CD4-positive, alpha-beta T cell treated with Interleukin-6 at 100 ng/mL for 8 hours (primary cell): Measurements from ENCODE around the gene ARFGAP2.

Experiments used
- DNase-seq: peaks from one replicate; pipeline ENCODE4 v3.0.0-alpha.2; 2020; ENCODE audit warnings: mixed read lengths, low spot score

The ARFGAP2 gene

DNA sequence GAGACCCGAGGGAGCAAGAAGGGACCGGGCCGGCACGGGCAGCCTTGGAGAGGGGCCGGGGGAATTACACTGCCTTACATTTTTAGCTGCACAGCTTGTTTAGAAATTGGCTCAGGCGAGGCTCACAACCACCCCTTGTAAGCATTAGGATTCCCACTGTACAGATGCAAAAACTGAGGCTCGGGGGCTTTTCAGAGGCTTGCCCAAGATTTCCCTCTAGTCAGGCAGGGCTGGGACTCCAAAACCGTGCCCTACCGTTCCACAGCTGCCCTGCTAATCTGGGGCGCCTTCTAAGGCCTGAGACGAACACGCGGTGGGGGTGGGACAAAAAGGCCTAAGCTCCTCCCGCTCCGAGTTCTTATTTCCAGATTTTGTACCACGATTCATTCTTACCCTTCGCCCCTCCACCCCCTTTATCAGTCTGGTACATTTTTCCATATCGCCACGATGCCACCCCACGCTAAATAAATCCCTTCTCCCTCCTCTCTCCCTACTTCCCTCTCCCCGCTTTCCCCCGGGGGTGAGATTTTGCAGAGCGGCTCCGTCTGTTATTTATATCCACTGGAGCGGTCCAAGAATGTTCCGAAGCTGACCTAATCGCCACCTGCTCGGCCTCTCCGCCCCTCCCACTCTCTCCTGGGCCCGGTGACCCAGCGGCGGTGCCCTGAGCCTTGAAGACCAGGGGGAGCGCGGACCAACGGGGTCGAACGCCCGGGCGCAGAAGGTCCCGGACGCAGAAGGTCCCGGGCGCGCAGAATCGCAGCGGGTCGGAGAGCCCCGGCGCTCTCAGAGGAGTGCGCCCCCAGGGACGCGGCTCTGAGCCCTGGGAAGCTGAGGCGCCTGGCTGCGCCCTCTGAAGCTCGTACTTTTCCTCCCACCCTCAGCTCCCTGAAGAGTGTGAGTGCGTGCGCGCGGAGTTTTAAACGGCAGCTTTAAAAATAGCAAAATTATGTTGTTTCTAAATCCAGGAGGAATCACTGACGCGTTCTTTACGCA, 10.3 kb upstream of the ARFGAP2 start:
- peak; percentile 18 for DNase-seq

DNA sequence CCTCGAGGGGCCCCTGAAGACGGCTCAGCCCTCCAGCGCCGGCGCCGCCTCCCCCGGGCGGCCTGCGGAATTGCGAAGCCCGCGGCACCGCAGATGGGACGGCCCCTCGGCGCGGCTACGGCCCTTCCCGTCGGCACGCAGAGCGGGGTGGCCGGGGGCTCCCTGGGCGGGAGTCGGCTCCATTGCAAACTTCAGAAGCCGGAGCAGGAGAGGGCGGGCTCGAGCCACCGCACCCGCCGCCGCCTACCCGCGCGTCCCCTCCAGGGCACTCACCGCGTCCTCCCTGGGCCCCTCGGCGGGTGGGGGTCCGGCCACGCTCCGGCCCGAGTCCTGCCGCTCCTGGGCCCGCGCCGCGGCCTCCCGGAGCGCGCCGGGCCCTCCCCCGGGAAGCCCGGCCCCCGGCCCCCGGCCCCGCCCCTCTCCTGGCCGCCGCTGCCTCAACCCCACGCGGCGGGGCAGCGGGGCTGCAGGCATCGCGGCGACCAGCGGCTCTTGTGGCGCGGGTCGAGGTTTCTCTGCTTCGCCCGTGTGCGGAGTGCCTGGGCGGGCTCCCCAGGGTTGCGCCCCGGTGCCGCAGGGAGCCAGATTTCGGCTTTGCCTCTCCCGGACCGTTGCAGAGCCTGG, 9.5 kb upstream of the ARFGAP2 start, which contains the start of gene PACSIN3:
PACSIN3 (minus strand) TSS at position 359 of the 624 bp plus-strand sequence. CDS start 3,707 bp downstream, outside the sequence.
- DNase-seq, result no peak

DNA sequence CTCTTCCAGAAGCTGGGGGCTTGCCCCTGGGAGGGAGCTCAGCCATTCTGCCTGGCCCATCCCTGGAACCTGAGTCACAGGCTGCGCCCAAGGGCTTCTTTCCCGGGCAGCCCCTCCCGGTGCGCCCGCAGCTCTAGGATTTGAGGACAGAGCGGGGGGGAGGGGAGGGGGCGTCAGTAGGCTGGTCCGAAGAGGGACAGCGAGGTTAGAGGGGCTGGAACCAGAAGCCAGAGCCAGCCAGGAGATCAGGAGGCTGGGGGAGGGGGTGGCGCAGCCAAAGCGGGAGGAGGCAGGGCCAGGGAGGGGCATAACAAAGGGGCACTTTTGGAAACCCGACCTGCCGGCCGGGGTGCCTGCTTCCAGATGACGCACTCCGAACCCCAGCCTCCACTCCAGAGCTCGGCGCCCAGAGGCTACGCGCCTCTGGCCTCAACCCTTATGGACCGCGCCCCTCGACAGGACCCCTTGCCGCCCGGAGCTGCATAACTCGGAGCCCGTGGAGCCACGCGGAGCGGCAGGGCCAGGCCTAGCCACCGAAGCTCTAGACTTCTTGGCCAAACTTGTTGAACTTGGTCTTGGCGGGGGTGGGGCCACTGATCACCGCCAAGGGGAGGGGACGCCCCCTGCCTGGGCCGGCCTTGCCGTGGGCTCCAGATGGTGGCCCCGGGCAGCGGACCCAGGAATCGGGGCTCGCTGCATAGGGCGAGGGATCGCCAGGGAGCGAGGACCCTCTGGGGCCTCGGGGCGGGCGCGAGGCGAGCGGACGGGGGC, 8.8 kb upstream of the ARFGAP2 start:
- no peak for DNase-seq

DNA sequence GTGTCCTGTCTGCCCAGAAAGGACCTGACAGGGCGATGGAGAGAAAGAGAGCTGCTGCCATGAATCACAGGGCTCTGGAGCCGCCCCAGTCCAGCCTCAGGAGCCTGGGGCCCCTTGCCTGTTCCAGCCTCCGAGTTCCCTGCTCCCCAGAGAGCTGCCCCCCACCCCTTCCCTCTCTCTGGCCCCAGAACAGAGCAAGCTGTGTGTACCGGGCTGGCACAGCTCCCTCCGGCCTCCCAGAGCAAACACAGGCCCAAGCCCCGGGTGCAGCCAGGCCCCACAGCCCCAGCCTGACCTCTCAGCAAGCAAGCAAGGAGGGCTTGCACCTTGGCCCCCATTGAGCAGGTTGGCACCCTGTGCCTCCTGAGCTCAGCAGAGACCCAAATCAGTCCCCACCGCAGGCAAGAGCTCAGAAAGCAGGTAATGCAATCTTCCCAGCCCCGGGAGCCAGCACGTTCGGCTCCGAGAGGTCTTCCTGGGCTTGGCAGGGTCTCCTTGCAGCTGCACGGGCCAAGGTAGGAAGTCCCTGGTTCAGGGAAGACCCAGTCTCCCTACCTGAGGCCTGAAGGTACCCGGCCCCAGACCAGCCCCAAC, 8.1 kb upstream of the ARFGAP2 start:
- DNase-seq, result no peak

DNA sequence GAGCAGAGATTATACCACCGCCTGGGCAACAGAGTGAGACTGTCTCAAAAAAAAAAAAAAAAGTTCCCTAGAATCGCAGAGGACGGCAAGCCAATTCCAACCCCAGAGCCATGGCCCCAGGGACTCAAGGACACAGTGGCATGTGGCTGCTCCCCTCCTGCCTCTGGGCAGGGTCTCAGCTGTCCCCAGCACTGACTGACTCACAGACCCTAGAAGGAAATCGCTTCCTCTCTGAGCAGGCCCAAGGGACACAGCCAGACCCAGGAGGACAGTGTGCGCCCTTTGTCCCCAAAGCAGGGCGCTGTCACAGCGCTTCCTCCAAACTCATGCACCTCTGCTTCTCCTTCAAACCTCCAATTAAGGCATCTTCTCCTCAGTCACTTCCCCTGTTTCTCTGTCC, 7.3 kb upstream of the ARFGAP2 start:
- DNase-seq, result no peak

DNA sequence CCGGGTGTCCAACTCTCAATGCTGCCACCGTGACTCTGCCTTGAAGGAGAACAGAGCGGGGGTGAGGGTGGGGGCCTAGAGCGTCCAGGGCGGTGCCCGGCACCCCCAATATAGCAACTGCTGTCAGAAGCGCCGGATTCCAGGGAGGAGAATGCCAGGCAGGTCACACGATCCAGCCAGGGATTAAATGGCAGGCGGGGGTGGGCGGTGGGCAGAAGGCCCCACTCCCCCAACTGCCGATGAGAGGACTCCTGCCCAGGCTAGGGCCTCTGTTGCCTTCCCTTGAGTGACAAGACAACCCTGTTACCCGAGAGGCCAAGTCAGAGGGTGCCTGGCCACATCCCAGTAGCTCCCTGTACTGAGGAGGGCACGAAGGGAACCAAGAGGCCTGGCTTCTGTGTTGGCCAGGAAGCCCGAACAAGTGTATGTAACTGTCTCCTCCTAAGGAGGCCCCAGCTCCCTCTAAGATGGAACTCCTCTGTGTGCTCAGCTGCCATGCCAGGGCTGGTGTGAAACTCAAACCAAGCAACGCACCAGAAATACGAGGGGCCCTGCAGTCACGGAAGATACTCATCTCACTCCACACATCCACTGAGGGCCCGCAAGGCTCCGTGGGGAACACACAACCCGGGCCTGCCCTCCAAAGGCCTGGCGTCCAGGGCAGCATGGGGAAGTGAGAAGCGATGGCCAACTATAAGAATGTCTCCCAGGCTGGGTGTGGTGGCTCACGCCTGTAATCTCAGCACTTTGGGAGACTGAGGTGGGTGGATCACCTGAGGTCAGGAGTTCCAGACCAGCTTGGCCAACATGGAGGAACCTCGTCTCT, 6.6 kb upstream of the ARFGAP2 start:
- DNase-seq, result no peak

DNA sequence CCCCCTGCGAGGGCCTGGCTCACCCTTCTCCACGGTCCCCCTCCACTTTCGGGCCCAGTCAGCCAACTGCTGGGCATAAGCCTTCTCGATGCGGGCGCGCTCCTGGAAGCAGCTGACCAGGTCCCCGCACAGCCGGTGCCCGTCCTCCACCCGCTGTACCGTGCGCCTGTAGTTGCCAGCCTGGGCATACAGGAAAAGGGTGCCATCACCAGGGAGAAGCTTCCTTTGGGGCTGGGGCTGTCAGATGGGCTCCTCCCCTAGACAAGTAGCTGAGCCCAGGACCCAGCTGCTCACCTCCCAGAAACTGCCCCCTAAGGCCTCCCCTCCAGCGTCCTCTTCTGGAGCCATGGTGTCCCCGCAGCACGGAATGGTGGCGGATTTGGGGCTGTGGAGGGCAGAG, 5.7 kb upstream of the ARFGAP2 start:
- DNase-seq, result no peak

DNA sequence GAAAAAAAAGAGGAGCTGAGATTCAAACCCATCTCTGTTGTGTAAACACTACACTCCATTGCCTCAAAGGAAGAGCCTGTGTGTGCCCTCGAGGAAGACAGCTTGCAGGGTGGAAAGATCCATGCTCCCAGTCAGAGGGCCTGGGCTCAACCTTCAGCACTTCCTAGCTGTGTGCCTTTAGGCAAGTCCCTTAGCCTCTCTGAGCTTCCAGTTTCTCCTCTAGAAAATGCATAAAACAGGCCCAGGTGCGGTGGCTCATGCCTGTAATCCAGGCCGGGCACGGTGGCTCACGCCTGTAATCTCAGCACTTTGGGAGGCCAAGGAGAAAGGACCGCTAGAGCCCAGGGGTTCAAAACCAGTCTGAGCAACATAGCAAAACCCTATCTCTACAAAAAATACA, 4.6 kb upstream of the ARFGAP2 start:
- no peak for DNase-seq

DNA sequence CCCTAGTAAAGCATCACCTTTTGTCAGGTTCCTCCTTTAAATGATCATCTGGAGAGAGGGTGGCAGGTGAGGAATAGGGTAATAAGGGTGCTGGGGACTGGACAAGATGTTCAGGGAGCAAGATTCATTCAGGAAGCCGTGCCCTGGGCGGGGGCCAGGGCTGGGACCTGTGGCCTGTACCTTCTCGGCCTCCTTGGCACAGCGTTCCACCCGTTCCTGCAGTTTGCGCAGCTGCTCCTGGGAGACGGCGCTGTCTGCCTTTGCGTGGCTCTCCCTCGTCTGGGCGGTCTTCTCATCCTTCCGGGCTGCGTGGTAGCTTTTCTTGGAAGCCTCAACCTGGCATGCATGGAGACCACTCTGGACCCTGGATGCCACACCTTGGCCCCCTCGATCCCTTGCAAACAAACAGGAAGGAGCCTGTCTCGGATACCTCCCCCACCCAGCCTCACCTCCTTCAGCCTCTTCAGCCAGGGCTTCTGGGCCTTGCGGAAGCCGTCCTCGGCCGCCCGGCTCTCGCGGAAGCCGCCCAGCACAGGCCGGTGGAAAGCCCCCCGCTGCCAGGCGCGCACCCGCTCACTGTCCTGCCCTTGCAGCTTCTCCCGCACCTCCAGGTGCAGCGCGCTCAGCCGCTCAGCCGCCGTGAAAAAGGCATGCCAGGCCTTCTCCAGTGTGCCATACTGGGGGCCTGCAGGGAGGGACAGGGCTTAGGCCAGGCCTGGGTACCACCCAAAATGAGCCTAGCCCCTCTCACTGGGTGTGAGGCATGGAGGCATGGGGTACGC, 3.5 kb upstream of the ARFGAP2 start:
- no peak for DNase-seq

DNA sequence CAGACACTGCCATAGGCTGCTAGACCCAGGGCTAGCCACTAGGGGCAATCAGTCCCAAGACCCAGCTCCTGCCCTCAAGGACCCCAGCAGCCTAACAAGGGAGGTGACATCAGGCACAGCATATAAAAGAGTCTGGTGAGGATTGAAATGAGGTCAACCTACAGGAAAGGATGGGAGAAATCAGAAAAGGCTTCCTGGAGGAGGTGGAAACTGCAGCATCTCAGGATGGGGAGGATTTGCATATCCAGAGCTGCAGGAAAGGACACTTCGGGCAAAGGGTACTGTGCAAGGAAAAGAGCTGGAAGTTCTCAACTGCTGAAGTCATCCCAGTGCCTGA, 2.9 kb upstream of the ARFGAP2 start:
- peak; percentile 24 for DNase-seq

DNA sequence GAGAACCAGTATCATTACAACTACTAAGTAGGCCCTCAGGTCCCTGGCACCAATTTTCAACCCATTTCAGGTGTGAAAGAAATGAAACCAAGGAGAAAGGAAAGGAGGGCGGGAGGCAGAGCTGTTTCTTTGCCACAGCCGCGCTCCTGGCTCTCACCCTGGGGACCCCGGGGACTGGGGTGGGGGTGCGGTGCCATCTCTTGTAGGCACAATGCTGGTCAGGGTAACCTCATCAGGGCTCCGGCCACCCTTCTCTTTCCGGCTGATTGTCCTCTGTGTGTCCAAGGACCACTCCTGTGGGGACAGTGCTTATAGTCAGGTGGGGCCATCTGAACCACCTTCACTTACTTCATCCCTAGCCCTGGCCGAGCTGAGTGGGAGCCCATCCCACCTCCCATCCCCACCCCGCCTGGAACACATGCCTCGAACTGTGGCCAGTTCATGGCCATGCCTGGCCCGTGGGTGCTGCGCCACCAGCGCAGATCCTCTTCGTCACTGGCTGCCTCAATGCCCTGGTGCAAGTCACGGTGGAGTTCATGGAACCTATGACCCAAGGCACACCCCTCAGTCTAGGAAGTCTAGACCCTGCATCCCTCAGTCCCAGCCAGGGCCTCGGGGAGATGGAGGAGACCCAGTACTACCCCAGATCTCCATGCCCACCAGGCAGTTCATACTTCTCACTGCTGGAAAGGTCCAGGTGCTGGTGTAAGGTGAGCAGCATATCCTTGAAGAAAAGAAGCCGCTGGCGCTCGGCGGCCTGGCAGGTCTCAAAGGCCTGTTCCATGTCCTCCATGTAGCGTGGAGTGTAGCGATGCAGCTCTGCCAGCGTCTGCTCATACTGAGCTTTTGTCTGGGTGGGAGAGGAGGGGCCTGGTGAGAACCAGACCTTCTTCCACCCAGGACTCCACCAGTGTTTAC, 2.3 kb upstream of the ARFGAP2 start:
- no peak for DNase-seq

DNA sequence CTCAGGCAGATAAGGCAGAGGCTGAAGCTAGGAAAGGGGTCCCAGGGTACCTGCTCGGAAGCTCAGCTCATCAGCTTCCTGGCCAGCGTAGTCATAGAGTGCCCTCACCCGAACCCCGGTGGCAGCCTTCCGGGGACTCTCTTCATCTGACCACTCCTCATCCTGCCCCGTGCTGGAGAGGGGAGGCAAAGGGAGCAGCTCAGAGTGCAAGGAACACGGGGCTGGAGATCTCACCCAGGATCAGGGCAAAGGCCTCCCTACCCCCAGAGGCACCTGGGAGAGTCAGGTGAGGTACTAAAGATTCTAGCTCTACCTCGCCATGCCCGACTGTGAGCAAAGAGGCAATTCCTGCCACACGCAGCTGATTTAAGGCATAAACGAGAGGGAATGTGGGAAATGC, 1.6 kb upstream of the ARFGAP2 start:
- DNase-seq, result no peak

DNA sequence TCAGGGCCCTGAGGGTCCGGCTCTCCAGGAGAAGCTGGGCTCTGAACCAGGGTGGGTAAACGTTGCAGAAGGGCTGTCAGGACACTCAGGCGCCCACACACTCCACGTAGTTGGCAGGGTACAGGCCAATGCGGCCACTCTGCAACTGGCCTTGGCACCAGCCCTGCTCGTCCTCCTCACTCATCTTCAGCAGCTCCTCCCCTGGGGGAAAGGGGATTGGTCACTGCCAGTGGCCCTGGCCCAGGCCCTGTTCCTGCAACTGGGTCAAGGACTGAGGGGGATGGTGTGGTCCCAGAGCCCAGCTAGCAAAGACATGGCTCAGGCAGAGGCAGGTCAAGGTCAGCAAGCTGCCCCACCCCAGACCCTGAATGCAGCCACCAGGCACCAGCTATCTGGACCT, 1.2 kb upstream of the ARFGAP2 start:
- no peak for DNase-seq

DNA sequence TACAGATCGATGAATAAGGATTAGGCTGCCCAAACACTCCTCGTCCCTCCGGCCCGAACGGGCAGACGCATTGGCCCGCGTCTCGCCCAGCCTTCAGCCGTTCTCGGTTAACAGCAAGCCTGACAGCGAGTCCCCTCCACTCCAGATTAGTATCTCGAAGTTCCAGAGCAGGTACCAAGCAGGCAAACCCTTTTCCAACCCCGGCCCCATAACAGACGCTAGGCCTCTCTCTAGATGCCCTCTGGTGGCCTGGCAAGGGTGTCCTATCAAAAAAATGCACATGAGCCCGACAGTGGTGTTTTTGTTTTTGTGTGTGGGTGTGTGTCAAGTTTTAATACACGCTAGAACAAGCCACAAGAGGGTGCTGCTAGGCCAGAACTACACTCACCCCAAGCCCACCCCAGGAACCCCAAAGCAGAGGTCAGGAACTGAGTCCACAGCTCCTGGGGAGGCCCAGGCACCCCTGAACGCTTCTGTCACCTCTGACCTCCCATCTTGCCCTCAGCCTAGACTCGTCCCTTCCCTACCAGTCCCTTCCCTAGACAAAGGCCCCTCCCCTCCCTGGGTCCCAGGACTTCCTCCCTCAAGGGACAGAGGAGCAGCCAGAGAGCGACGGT, 658 bp upstream of the ARFGAP2 start:
- DNase-seq, result peak; percentile 87

DNA sequence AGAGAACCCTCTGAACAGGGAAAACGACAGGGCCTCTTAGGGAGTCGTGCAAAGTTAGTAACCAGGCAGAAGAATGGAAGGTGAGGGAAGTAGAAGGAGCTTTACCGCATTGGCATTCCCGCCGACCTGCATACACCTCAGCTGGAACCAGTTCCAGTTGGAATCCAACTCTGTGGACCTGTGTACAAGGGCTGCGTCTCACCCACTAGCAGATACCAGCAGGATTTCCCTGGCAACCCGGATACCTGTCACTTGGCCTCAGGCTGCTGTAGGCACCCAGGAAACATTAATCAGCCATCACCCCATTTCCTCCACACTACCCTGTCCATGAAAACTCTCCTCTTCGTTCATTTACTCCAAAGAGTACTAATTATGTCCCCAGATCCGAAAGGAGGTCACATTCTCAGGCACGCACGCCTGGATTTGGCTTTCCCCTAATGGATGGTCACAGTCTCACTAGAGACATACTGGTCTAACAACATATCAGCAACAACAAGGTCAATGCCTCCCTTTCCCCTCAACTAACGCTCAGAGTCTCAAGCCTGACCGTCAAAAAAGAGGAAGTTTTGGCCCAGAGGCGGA, 842 bp downstream of the ARFGAP2 start:
- DNase-seq, result no peak

DNA sequence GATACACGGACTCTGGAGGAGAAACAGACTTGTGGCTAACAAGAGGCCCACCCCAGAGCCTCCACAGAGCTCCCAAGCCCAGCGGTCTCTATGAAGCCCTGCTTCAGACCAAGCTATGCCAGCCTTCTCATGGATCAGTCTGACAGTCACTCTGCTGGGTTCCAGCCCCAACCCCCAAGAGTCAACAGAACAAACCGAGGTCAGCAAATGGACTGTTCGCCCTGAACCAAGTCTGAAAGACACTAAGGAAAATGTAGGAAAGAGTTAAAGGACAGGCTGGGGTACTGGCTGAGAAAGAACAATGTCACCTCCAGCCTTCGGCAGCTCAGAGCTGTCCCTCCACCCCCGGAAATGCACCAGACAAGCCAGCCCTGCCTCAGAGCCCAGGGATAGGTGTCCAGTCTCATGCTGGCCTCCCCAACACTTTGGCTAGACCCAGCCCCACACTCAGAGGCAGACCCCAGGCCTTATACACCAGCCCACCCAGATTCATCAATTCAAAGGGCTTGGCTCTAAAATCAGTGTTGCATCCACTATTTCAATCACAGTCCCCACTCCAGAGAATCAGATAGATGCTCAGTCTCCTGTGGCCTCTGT, 3.8 kb downstream of the ARFGAP2 start:
- no peak for DNase-seq

DNA sequence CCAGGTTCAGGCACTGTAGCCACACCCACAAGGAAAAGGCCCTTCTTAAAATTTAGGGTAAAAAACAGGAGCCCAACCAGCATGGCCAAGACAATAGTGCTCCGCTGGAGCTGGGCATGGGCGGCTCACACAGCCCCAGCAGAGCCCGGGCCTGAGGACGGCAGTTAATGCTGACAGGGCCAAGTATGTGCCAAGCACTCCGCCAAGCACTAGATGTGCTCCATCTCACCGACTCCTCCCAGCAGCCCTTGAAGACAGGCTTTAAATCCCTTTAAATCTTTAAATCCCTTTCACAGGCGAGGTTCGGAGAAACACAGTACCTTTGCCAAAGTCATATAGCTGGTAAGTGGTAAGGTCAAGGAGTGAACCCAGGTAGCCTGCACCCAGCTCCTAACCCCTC, 4.8 kb downstream of the ARFGAP2 start:
- DNase-seq, result no peak
